ENCODE results near the gene CADM2.
"Not testable (repeated sequence)": the region's sequence is repeated elsewhere in the genome, so short reads cannot be mapped to it uniquely, and the experiment has no call there.

The CADM2 gene

GRCh38 chr3:85482213-85482490, 523.4 kb downstream of the CADM2 start:
- H3K4me3 ChIP-seq (ENCODE audit: control insufficient read depth, low read depth, low read length) = no peak overlapping the region
- TF ChIP-seq, protein P1, sequence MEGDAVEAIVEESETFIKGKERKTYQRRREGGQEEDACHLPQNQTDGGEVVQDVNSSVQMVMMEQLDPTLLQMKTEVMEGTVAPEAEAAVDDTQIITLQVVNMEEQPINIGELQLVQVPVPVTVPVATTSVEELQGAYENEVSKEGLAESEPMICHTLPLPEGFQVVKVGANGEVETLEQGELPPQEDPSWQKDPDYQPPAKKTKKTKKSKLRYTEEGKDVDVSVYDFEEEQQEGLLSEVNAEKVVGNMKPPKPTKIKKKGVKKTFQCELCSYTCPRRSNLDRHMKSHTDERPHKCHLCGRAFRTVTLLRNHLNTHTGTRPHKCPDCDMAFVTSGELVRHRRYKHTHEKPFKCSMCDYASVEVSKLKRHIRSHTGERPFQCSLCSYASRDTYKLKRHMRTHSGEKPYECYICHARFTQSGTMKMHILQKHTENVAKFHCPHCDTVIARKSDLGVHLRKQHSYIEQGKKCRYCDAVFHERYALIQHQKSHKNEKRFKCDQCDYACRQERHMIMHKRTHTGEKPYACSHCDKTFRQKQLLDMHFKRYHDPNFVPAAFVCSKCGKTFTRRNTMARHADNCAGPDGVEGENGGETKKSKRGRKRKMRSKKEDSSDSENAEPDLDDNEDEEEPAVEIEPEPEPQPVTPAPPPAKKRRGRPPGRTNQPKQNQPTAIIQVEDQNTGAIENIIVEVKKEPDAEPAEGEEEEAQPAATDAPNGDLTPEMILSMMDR (IDR thresholded peaks at IDR 0.05; ENCODE audit: control insufficient read depth, insufficient read depth, low read depth, low read length, missing control alignments) = no peak
- no peak for DNase-seq (ENCODE audit: low read depth)

DNA sequence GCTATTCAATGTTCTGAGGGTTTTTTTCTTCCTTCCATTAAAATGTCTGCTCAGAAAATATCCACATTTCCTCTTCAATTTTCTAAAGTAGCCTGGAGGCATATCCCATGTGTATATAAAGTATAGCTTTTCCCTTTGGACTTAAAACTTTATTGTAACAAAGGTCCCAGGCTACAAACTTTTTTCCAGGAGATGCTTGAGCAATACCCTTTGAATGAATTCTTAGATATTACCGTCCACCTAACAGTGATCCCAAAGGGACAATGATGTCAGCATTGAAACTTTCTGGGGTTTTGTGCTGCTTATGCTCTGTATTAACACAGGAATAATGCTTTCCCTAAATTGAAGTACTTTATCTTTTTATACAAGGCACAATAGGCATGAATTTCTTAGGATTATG, 525.2 kb downstream of the CADM2 start:
- no peak for DNase-seq (ENCODE audit: low read depth)
- no peak overlapping the region for H3K4me3 ChIP-seq (ENCODE audit: control insufficient read depth, low read depth, low read length)
- TF ChIP-seq, protein P1 (IDR thresholded peaks at IDR 0.05; ENCODE audit: control insufficient read depth, insufficient read depth, low read depth, low read length, missing control alignments) = no peak

DNA sequence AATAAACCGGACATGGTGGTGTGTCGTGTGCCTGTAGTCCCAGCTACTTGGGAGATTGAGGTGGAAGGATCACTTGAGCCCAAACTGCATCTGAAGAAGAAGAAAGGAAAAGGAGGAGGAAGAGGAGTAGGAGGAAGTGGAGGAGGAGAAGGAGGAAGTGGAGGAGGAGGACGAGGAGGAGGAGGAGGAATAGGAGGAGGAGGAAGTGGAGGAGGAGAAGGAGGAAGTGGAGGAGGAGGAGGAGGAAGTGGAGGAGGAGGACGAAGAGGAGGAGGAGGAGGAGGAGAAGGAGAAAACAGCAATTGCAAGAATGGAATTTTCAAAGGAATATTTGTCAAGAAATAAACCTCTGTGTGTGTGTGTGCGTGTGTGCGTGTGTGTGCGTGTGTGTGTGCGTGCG, 528.6 kb downstream of the CADM2 start:
- H3K4me3 ChIP-seq (ENCODE audit: control insufficient read depth, low read depth, low read length) = no peak overlapping the region
- TF ChIP-seq, protein P1 (IDR thresholded peaks at IDR 0.05; ENCODE audit: control insufficient read depth, insufficient read depth, low read depth, low read length, missing control alignments) = no peak
- no peak for DNase-seq (ENCODE audit: low read depth)

DNA sequence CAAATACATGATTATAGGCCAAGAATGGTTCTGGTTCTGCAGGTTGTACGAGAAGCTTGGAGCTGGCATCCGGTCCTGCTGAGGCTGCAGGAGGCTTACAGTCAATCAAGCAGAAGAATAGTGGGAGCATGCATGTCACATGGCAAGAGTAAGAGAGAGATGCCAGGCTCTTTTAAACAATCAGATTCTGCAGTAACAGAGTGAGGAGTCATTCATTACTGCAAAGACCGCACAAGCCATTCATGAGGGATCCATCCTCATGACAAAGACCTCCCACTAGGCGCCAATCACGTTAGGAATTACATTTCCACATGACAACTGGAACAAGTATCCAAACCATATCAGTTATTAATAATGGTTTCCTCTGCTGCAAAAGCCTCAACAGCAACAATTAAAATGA, 536.8 kb downstream of the CADM2 start:
- H3K4me3 ChIP-seq (ENCODE audit: control insufficient read depth, low read depth, low read length) = no peak overlapping the region
- TF ChIP-seq, protein P1 (IDR thresholded peaks at IDR 0.05; ENCODE audit: control insufficient read depth, insufficient read depth, low read depth, low read length, missing control alignments) = no peak
- no peak for DNase-seq (ENCODE audit: low read depth)

- H3K4me3 ChIP-seq (ENCODE audit: control insufficient read depth, low read depth, low read length) = no peak overlapping the region
- TF ChIP-seq, protein P1 (IDR thresholded peaks at IDR 0.05; ENCODE audit: control insufficient read depth, insufficient read depth, low read depth, low read length, missing control alignments) = no peak
- no peak for DNase-seq (ENCODE audit: low read depth)
These were observed 539.4 kb downstream of the CADM2 start for GRCh38 chr3:85498177-85498576.

DNA sequence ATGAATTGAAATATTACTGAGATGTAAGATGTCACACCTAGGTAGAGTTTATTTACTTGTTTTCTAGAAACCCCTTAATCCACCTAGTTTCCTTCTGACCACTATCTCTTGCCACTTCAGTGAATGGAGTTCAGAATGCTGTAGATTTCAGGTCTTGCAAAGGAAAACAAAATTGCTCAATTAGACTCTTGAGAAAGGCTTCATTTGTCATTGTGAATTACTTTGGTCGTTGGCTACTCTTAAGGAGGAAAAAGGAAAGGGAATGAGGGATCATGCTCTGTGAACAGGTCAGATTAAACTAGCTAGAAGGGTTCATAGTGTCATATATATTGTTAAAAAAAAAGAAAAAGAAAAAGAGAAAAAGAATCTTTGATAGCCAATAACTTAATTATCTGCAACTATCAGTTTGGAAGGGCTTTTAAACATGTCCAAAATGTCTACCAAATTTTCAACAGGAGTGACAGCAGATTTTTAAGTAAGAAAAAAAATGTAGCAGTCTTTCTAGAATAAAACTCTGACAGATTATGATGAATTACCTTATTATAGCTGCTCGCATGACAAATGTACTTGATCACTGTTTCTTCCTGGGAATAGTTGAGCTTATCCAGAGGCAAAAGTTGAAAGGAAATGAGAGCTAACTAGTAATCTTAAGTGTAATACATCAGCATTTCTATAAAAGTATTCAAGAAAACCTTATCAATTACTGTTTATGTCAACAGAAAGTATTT, 543.5 kb downstream of the CADM2 start:
- no peak for DNase-seq (ENCODE audit: low read depth)
- TF ChIP-seq, protein P1 (IDR thresholded peaks at IDR 0.05; ENCODE audit: control insufficient read depth, insufficient read depth, low read depth, low read length, missing control alignments) = no peak
- no peak overlapping the region for H3K4me3 ChIP-seq (ENCODE audit: control insufficient read depth, low read depth, low read length)

DNA sequence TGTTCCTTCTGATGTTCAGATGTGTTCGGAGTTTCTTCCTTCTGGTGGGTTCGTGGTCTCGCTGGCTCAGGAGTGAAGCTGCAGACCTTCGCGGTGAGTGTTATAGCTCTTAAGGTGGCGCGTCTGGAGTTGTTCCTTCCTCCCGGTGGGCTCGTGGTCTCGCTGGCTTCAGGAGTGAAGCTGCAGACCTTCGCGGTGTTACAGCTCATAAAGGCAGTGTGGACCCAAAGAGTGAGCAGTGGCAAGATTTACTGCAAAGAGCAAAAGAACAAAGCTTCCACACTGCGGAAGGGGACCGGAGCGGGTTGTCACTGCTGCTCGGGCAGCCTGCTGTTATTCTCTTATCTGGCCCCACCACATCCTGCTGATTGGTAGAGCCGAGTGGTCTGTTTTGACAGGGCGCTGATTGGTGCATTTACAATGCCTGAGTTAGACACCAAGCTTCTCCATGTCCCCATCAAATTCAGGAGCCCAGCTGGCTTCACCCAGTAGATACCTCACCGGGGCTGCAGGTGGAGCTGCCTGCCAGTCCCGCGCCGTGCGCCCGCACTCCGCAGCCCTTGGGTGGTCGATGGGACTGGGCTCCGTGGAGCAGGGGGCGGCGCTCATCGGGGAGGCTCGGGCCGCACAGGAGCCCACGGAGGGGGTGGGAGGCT, 545.5 kb downstream of the CADM2 start:
- H3K4me3 ChIP-seq (ENCODE audit: control insufficient read depth, low read depth, low read length); DNase-seq (ENCODE audit: low read depth): not testable (repeated sequence)

GRCh38 chr3:85504785-85505511, 546.2 kb downstream of the CADM2 start:
- not testable (repeated sequence) for H3K4me3 ChIP-seq (ENCODE audit: control insufficient read depth, low read depth, low read length); DNase-seq (ENCODE audit: low read depth)

GRCh38 chr3:85507052-85507451, 548.3 kb downstream of the CADM2 start:
- H3K4me3 ChIP-seq (ENCODE audit: control insufficient read depth, low read depth, low read length); DNase-seq (ENCODE audit: low read depth): not testable (repeated sequence)
